ENCODE data around the gene ZNF521. TPM values are rescaled to one million over a fixed set of nuclear protein-coding genes. Genes with fewer than 3 reads are reported as not detected.

Gene ZNF521
- total and polyA plus RNA-seq, 3 experiments from 2014 or later = not detected

GRCh38 chr18:25353080-25353479, 1.1 kb upstream of the ZNF521 start:
- ChIA-PET POLR2A (no interaction called here), CTCF (no interaction called here)
- Histone ChIP-seq H3K4me3 (ENCODE audit: low read length) (no peak overlapping the region), H3K9me3 (ENCODE audit: low read length) (no peaks in the 10 kb centered on the region), H3K27ac (ENCODE audit: low read depth, low read length) (no peak overlapping the region), H3K27me3 (ENCODE audit: insufficient read depth, low read length, poor library complexity, severe bottlenecking) (peaks cover 19% of the 10 kb centered on the region), H3K36me3 (ENCODE audit: insufficient read depth, low read length) (no peaks in the 10 kb centered on the region), H3K4me1 (ENCODE audit: insufficient read depth, low read length) (peaks cover 10% of the 10 kb centered on the region)
- peaks cover 0 to 9% (median 4%) of the 10 kb centered on the region in 5 donors for H3K9me3 Mint-ChIP-seq
- H3K4me3 Mint-ChIP-seq = peak overlapping the region in 6 of 7 donors; percentile 29 to 72 (median 56)
- no peaks in the 10 kb centered on the region for H3K36me3 Mint-ChIP-seq
- peaks cover 23 to 27% (median 27%) of the 10 kb centered on the region in 3 donors for H3K4me1 Mint-ChIP-seq
- H3K27ac Mint-ChIP-seq = no peak overlapping the region
- peaks cover 19 to 50% of the 10 kb centered on the region in 2 donors for H3K27me3 Mint-ChIP-seq
- no peak for DNase-seq

- no peaks in the 10 kb centered on the region for H3K36me3 ChIP-seq (ENCODE audit: insufficient read depth, low read length)
- H3K27ac ChIP-seq (ENCODE audit: low read depth, low read length) = no peak overlapping the region
- DNase-seq = no peak
- Mint-ChIP-seq H3K27me3 (peaks cover 22 to 55% of the 10 kb centered on the region in 2 donors), H3K4me1 (peaks cover 23 to 27% (median 27%) of the 10 kb centered on the region in 3 donors), H3K27ac (peak overlapping the region in 1 of 8 donors; percentile 55), H3K4me3 (peak overlapping the region; percentile 39 to 82 (median 60)), H3K9me3 (peaks cover 0 to 11% (median 8%) of the 10 kb centered on the region in 5 donors), H3K36me3 (no peaks in the 10 kb centered on the region)
- peaks cover 10% of the 10 kb centered on the region for H3K4me1 ChIP-seq (ENCODE audit: insufficient read depth, low read length)
- POLR2A ChIA-PET = no interaction called here
- CTCF ChIA-PET = no interaction called here
- H3K4me3 ChIP-seq (ENCODE audit: low read length) = no peak overlapping the region
- no peaks in the 10 kb centered on the region for H3K9me3 ChIP-seq (ENCODE audit: low read length)
- H3K27me3 ChIP-seq (ENCODE audit: insufficient read depth, low read length, poor library complexity, severe bottlenecking) = peaks cover 20% of the 10 kb centered on the region
Observed at GRCh38 chr18:25352629-25353005, 651 bp upstream of the ZNF521 start.

- no peak for DNase-seq
- H3K4me3 Mint-ChIP-seq = peak overlapping the region; percentile 70 to 86 (median 82)
- no peak overlapping the region for H3K27ac ChIP-seq (ENCODE audit: low read depth, low read length)
- H3K36me3 ChIP-seq (ENCODE audit: insufficient read depth, low read length) = no peaks in the 10 kb centered on the region
- H3K27ac Mint-ChIP-seq = peak overlapping the region in 2 of 8 donors; percentile 3 to 50
- peaks cover 10% of the 10 kb centered on the region for H3K4me1 ChIP-seq (ENCODE audit: insufficient read depth, low read length)
- no peaks in the 10 kb centered on the region for H3K36me3 Mint-ChIP-seq
- peaks cover 23 to 27% (median 27%) of the 10 kb centered on the region in 3 donors for H3K4me1 Mint-ChIP-seq
- no peaks in the 10 kb centered on the region for H3K9me3 ChIP-seq (ENCODE audit: low read length)
- peak overlapping the region; percentile 31 for H3K4me3 ChIP-seq (ENCODE audit: low read length)
- H3K27me3 ChIP-seq (ENCODE audit: insufficient read depth, low read length, poor library complexity, severe bottlenecking) = peaks cover 20% of the 10 kb centered on the region
- peaks cover 28 to 66% of the 10 kb centered on the region in 2 donors for H3K27me3 Mint-ChIP-seq
- CTCF ChIA-PET = interaction anchor here (1.0 kb wide), 1 partner anchor 9 kb away, joined by 4 read pairs; no protein-coding TSS in a partner anchor
- H3K9me3 Mint-ChIP-seq = peaks cover 0 to 11% (median 8%) of the 10 kb centered on the region in 5 donors
- POLR2A ChIA-PET = no interaction called here
Observed at GRCh38 chr18:25351280-25351775, 638 bp downstream of the ZNF521 start.

GRCh38 chr18:25350489-25351251, 1.3 kb downstream of the ZNF521 start:
- Mint-ChIP-seq H3K9me3 (peaks cover 0 to 11% (median 8%) of the 10 kb centered on the region in 5 donors), H3K4me3 (peak overlapping the region; percentile 70 to 88 (median 83)), H3K27ac (peak overlapping the region in 1 of 8 donors; percentile 50), H3K4me1 (peaks cover 23 to 27% (median 27%) of the 10 kb centered on the region in 3 donors), H3K36me3 (no peaks in the 10 kb centered on the region), H3K27me3 (peaks cover 29 to 72% of the 10 kb centered on the region in 2 donors)
- Histone ChIP-seq H3K27me3 (ENCODE audit: insufficient read depth, low read length, poor library complexity, severe bottlenecking) (peaks cover 20% of the 10 kb centered on the region), H3K4me3 (ENCODE audit: low read length) (peak overlapping the region; percentile 35), H3K36me3 (ENCODE audit: insufficient read depth, low read length) (no peaks in the 10 kb centered on the region), H3K27ac (ENCODE audit: low read depth, low read length) (no peak overlapping the region), H3K9me3 (ENCODE audit: low read length) (no peaks in the 10 kb centered on the region), H3K4me1 (ENCODE audit: insufficient read depth, low read length) (peaks cover 10% of the 10 kb centered on the region)
- DNase-seq = peak in 2 of 5 donors; percentile 12 to 16
- CTCF ChIA-PET = interaction anchor here (1.0 kb wide), 1 partner anchor 10 kb away, joined by 4 read pairs; no protein-coding TSS in a partner anchor
- POLR2A ChIA-PET = no interaction called here

GRCh38 chr18:25349926-25350487, 2.0 kb downstream of the ZNF521 start:
- POLR2A ChIA-PET = no interaction called here
- CTCF ChIA-PET = no interaction called here
- Mint-ChIP-seq H3K4me1 (peaks cover 22 to 27% (median 27%) of the 10 kb centered on the region in 3 donors), H3K4me3 (peak overlapping the region; percentile 70 to 88 (median 82)), H3K27me3 (peaks cover 31 to 76% of the 10 kb centered on the region in 2 donors), H3K27ac (peak overlapping the region in 1 of 8 donors; percentile 43), H3K36me3 (no peaks in the 10 kb centered on the region), H3K9me3 (peaks cover 0 to 11% (median 8%) of the 10 kb centered on the region in 5 donors)
- DNase-seq = no peak
- H3K36me3 ChIP-seq (ENCODE audit: insufficient read depth, low read length) = no peaks in the 10 kb centered on the region
- H3K27me3 ChIP-seq (ENCODE audit: insufficient read depth, low read length, poor library complexity, severe bottlenecking) = peaks cover 19% of the 10 kb centered on the region
- peak overlapping the region; percentile 35 for H3K4me3 ChIP-seq (ENCODE audit: low read length)
- peaks cover 10% of the 10 kb centered on the region for H3K4me1 ChIP-seq (ENCODE audit: insufficient read depth, low read length)
- no peaks in the 10 kb centered on the region for H3K9me3 ChIP-seq (ENCODE audit: low read length)
- no peak overlapping the region for H3K27ac ChIP-seq (ENCODE audit: low read depth, low read length)

GRCh38 chr18:25349131-25349925, 2.6 kb downstream of the ZNF521 start:
- POLR2A ChIA-PET = no interaction called here
- no peak overlapping the region for H3K4me3 ChIP-seq (ENCODE audit: low read length)
- Mint-ChIP-seq H3K4me3 (peak overlapping the region; percentile 54 to 84 (median 76)), H3K36me3 (no peaks in the 10 kb centered on the region), H3K4me1 (peaks cover 21 to 27% (median 27%) of the 10 kb centered on the region in 3 donors), H3K27ac (peak overlapping the region in 2 of 8 donors; percentile 23 to 64), H3K27me3 (peaks cover 33 to 76% of the 10 kb centered on the region in 2 donors), H3K9me3 (peaks cover 0 to 11% (median 8%) of the 10 kb centered on the region in 5 donors)
- peaks cover 17% of the 10 kb centered on the region for H3K27me3 ChIP-seq (ENCODE audit: insufficient read depth, low read length, poor library complexity, severe bottlenecking)
- H3K4me1 ChIP-seq (ENCODE audit: insufficient read depth, low read length) = peaks cover 10% of the 10 kb centered on the region
- H3K36me3 ChIP-seq (ENCODE audit: insufficient read depth, low read length) = no peaks in the 10 kb centered on the region
- peak in 1 of 5 donors; percentile 2 for DNase-seq
- no peaks in the 10 kb centered on the region for H3K9me3 ChIP-seq (ENCODE audit: low read length)
- H3K27ac ChIP-seq (ENCODE audit: low read depth, low read length) = no peak overlapping the region
- CTCF ChIA-PET = no interaction called here

GRCh38 chr18:25348386-25349130, 3.4 kb downstream of the ZNF521 start:
- Histone ChIP-seq H3K36me3 (ENCODE audit: insufficient read depth, low read length) (no peaks in the 10 kb centered on the region), H3K4me3 (ENCODE audit: low read length) (no peak overlapping the region), H3K9me3 (ENCODE audit: low read length) (no peaks in the 10 kb centered on the region), H3K27me3 (ENCODE audit: insufficient read depth, low read length, poor library complexity, severe bottlenecking) (peaks cover 17% of the 10 kb centered on the region), H3K27ac (ENCODE audit: low read depth, low read length) (no peak overlapping the region), H3K4me1 (ENCODE audit: insufficient read depth, low read length) (peaks cover 10% of the 10 kb centered on the region)
- Mint-ChIP-seq H3K4me1 (peaks cover 21 to 27% (median 27%) of the 10 kb centered on the region in 3 donors), H3K27me3 (peaks cover 35 to 73% of the 10 kb centered on the region in 2 donors), H3K9me3 (peaks cover 0 to 11% (median 8%) of the 10 kb centered on the region in 5 donors), H3K27ac (peak overlapping the region in 1 of 8 donors; percentile 64), H3K36me3 (no peaks in the 10 kb centered on the region), H3K4me3 (peak overlapping the region in 5 of 7 donors; percentile 14 to 84 (median 76))
- CTCF ChIA-PET = no interaction called here
- DNase-seq = no peak
- POLR2A ChIA-PET = no interaction called here

Measured in CD8-positive, alpha-beta memory T cell (primary cell).